Breast epithelium (tissue), 3 donors: ENCODE measurements around the gene DBH.

Experiments
- CTCF ChIP-seq, 3 donors: fragments of 450-650 bp; IDR thresholded peaks; one replicate each; pipeline ENCODE4 v1.5.1; 2016 to 2017; ENCODE audit warnings: antibody characterized with exemption in 3 of 3, mild to moderate bottlenecking in 3 of 3, moderate library complexity in 3 of 3
- POLR2A ChIP-seq: fragments of 450-650 bp; IDR thresholded peaks from one replicate; pipeline ENCODE4 v1.6.1; 2016; ENCODE audit warnings: antibody characterized with exemption, mild to moderate bottlenecking, moderate library complexity
- POLR2AphosphoS5 ChIP-seq, 3 donors: sonication (generic); formaldehyde crosslinking; IDR thresholded peaks; one replicate each; pipeline ENCODE4 v1.6.1; 2017; ENCODE audit warnings: antibody characterized with exemption in 3 of 3

GRCh38 chr9:133605856-133606707 is 30.1 kb upstream of the DBH start:
- TF ChIP-seq CTCF (IDR thresholded peaks at IDR 0.05) (no peak), POLR2A (no peak), POLR2AphosphoS5 (IDR thresholded peaks at IDR 0.05) (no peak)
